HG03469 (cell line): ENCODE results near the gene TNF.

ENCODE experiments used
- ATAC-seq: cut with Tn5 transposase; IDR thresholded peaks from one replicate; pipeline ENCODE4 v1.9.1; 2021; ENCODE audit warnings: mild to moderate bottlenecking, moderate library complexity, moderate number of reproducible peaks; ENCODE audit not compliant: unreplicated experiment

The TNF gene

DNA sequence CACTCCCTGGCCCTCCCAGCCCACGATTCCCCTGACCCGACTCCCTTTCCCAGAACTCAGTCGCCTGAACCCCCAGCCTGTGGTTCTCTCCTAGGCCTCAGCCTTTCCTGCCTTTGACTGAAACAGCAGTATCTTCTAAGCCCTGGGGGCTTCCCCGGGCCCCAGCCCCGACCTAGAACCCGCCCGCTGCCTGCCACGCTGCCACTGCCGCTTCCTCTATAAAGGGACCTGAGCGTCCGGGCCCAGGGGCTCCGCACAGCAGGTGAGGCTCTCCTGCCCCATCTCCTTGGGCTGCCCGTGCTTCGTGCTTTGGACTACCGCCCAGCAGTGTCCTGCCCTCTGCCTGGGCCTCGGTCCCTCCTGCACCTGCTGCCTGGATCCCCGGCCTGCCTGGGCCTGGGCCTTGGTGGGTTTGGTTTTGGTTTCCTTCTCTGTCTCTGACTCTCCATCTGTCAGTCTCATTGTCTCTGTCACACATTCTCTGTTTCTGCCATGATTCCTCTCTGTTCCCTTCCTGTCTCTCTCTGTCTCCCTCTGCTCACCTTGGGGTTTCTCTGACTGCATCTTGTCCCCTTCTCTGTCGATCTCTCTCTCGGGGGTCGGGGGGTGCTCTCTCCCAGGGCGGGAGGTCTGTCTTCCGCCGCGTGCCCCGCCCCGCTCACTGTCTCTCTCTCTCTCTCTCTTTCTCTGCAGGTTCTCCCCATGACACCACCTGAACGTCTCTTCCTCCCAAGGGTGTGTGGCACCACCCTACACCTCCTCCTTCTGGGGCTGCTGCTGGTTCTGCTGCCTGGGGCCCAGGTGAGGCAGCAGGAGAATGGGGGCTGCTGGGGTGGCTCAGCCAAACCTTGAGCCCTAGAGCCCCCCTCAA, 3.1 kb upstream of the TNF start, which contains the start of gene LTA:
LTA (plus strand) TSS at position 249 of the 871 bp plus-strand sequence; CDS start at position 703, 454 bp downstream.
- ATAC-seq = no peak

DNA sequence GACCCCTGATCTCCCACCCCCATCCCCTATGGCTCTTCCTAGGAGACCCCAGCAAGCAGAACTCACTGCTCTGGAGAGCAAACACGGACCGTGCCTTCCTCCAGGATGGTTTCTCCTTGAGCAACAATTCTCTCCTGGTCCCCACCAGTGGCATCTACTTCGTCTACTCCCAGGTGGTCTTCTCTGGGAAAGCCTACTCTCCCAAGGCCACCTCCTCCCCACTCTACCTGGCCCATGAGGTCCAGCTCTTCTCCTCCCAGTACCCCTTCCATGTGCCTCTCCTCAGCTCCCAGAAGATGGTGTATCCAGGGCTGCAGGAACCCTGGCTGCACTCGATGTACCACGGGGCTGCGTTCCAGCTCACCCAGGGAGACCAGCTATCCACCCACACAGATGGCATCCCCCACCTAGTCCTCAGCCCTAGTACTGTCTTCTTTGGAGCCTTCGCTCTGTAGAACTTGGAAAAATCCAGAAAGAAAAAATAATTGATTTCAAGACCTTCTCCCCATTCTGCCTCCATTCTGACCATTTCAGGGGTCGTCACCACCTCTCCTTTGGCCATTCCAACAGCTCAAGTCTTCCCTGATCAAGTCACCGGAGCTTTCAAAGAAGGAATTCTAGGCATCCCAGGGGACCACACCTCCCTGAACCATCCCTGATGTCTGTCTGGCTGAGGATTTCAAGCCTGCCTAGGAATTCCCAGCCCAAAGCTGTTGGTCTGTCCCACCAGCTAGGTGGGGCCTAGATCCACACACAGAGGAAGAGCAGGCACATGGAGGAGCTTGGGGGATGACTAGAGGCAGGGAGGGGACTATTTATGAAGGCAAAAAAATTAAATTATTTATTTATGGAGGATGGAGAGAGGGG, 1.9 kb upstream of the TNF start:
- ATAC-seq = no peak

DNA sequence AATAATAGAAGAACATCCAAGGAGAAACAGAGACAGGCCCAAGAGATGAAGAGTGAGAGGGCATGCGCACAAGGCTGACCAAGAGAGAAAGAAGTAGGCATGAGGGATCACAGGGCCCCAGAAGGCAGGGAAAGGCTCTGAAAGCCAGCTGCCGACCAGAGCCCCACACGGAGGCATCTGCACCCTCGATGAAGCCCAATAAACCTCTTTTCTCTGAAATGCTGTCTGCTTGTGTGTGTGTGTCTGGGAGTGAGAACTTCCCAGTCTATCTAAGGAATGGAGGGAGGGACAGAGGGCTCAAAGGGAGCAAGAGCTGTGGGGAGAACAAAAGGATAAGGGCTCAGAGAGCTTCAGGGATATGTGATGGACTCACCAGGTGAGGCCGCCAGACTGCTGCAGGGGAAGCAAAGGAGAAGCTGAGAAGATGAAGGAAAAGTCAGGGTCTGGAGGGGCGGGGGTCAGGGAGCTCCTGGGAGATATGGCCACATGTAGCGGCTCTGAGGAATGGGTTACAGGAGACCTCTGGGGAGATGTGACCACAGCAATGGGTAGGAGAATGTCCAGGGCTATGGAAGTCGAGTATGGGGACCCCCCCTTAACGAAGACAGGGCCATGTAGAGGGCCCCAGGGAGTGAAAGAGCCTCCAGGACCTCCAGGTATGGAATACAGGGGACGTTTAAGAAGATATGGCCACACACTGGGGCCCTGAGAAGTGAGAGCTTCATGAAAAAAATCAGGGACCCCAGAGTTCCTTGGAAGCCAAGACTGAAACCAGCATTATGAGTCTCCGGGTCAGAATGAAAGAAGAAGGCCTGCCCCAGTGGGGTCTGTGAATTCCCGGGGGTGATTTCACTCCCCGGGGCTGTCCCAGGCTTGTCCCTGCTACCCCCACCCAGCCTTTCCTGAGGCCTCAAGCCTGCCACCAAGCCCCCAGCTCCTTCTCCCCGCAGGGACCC, 981 bp upstream of the TNF start:
- ATAC-seq = no peak

DNA sequence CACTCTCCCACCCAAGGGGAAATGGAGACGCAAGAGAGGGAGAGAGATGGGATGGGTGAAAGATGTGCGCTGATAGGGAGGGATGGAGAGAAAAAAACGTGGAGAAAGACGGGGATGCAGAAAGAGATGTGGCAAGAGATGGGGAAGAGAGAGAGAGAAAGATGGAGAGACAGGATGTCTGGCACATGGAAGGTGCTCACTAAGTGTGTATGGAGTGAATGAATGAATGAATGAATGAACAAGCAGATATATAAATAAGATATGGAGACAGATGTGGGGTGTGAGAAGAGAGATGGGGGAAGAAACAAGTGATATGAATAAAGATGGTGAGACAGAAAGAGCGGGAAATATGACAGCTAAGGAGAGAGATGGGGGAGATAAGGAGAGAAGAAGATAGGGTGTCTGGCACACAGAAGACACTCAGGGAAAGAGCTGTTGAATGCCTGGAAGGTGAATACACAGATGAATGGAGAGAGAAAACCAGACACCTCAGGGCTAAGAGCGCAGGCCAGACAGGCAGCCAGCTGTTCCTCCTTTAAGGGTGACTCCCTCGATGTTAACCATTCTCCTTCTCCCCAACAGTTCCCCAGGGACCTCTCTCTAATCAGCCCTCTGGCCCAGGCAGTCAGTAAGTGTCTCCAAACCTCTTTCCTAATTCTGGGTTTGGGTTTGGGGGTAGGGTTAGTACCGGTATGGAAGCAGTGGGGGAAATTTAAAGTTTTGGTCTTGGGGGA, 754 bp downstream of the TNF start:
- ATAC-seq = no peak

DNA sequence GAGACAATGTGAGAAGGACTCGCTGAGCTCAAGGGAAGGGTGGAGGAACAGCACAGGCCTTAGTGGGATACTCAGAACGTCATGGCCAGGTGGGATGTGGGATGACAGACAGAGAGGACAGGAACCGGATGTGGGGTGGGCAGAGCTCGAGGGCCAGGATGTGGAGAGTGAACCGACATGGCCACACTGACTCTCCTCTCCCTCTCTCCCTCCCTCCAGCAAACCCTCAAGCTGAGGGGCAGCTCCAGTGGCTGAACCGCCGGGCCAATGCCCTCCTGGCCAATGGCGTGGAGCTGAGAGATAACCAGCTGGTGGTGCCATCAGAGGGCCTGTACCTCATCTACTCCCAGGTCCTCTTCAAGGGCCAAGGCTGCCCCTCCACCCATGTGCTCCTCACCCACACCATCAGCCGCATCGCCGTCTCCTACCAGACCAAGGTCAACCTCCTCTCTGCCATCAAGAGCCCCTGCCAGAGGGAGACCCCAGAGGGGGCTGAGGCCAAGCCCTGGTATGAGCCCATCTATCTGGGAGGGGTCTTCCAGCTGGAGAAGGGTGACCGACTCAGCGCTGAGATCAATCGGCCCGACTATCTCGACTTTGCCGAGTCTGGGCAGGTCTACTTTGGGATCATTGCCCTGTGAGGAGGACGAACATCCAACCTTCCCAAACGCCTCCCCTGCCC, 1.7 kb downstream of the TNF start:
- no peak for ATAC-seq

GRCh38 chr6:31577579-31577966, 2.2 kb downstream of the TNF start:
- ATAC-seq = no peak

- no peak for ATAC-seq
Observed at GRCh38 chr6:31578184-31579118, 3.1 kb downstream of the TNF start.

DNA sequence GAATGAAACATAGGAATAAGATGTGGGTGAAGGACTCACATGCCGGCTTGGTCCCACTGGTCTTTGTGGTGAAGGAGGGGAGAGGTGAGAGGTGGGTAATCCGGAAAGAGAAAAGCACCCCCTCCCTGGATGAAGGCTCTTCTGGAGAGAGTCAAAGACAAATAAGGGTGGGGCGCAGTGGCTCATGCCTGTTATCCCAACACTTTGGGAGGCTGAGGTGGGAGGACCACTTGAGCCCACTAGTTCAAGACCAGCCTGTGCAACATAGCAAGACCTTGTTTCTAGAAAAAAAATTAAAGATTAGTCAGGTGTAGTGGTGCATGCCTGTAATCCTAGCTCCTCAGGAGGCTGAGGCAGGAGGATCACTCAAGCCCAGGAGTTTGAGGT, 3.7 kb downstream of the TNF start:
- ATAC-seq = no peak

DNA sequence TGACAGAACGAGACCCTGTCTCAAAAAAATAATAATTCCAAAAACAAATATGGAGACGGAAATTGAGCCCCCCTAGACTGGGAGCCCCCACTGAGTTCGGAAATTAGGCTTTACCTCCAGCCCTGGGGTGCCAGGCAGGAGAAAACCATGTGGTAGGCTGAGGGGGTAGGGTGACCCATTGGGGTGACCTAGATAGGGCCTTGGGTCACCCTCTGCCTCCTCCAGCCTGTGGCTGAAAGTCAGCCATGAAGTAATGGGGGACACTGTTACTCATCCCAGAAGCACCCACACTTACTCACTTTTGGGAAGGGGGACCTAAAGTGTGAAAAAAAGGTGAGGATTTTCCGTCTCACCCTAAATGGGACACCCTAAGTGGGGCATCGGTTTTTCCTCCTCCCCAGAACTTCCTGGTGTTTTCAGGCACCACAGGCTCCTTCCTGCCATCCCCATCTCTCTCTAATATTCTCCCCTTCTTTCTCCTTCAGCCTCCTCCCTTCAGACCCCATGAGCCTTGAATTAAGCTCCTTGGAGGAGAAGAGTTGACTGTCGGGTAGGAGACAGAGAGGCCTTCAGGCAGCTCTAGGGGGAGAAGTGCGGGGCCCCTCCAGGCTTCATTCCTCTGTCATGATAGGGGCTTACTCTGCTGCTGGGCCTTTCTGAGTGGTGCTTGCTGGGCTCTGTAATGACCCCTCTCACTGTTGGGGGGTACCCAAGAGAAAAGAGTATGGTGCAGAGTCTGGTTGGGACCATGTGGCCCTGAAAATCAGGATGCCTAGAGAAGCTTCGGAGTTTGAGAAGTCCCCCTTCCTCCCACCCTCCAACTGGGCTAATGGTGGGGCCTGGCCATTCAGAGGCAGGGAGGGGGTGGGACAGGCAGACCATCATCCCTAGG, 4.4 kb downstream of the TNF start:
- ATAC-seq = no peak

DNA sequence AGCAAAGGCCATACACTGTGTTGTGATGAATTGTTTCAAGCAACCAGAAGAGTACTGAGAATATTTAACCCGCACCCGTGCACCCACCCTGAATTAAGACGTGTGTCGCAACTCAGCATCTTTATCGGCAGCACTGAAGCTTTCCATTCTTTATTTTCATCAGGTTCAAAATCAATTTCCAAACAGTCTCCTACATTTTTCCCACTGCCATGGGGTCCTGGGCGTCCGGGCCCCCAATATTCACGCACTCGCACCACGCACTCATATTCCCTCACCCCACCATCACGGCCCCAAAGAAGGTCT, 5.0 kb downstream of the TNF start:
- ATAC-seq = no peak

- no peak for ATAC-seq
Observed at GRCh38 chr6:31580807-31581433, 5.6 kb downstream of the TNF start.

DNA sequence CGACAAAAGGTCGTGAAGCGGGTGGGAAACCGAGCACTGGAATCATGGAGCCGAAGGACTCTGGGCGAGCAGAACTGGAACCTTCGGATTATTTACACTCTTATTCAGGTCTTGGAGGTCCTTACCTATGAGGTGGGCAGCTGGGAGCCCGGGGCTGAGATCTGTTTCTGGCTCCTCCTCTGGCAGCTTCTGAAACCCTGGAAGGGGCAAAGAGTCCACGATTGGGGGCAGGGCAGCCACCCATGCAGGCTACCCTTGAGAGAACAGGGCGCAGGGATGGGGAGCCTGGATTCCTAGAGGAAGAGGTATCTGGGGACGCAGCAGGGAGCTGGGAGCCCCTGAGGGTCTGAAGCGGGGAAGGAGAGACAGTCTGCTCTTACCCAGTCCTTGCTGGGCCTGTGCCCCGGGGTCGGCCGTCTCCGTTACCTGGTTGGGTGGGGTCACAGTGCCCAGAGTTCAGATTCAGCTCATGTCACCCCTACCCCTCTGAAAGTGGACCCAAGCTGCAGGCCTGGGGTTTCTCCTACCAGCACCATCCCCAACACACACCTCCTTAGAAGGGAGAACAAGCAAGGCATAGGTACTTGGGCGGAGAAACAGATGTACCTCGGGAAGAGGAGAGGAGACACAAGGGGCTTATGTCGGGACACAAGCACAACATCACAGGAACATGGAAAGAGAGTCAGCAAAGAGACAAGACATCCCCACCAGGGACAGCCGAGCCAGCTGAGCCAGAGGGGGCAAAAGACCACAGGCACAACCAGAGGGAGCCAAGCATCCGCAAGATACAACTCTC, 6.3 kb downstream of the TNF start:
- no peak for ATAC-seq

DNA sequence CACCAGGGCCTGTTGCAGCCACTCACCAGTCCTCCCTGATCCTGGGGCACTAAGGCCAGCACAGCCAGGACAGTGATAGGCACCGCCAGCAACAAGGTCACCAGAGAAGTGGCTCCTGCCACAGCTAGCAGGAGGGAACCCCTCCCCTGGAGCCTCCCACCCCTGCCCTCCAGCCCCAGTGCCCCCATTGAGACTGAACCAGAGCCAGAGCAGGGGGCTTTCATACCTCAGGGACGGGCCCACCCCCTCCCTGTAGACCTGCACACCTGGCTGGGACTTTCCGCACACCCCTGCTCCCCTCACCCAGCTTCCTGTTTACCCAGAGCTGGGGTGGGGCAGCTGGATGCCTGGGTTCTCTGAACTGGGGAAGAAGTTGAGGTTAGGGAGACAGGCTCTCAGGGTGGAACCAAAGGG, 6.9 kb downstream of the TNF start, which contains the start of gene LTB:
LTB (minus strand) TSS at position 195 of the 414 bp plus-strand sequence; CDS start at position 188, 7 bp downstream.
- ATAC-seq = no peak

DNA sequence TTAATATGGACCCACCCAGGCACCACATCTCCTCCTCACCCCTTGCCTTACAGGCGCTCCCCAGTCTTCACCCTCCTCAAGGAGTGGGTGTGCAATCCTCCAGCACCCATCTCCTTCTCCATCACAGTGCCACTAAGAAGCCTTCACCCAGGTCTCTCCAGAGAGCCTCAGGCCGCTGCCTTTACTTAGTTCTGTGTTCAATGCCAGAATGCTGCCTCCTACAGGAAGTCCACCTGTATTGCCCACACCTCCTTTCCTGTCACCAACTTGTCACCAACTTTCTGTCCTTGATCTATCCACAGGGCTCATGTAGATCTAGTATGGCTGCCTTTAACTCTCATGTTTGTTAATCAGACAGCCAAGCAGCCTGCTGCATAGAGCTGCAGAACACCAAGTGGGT, 10.1 kb downstream of the TNF start:
- no peak for ATAC-seq

DNA sequence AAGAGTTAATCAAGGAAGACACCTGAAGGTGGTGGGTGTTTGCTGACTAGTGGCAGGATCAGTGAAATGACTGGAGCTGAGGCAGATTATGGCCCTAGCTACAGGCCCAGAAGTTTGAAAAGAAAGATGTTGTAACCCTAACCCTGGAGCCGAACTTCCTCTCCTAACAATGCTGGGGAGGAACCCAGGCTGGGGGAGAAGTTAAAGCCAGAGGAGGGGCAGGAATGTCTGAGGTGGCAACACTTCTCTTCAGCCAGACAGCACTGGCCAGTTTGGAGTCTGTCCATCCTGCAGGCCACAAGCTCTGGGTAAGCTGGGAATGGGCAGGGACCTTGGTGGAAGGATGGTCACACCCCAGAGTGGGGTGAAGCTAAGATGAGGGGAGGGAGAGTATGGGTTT, 10.6 kb downstream of the TNF start, which contains the start of gene LST1:
LST1 (plus strand) TSS at position 270 of the 400 bp plus-strand sequence. CDS start 1,023 bp downstream, outside the sequence.
- no peak for ATAC-seq
